HFF-Myc (cell line): ENCODE measurements around the gene KLK5.

Experiments used
- DNase-seq: peaks from one replicate; pipeline ENCODE4 v3.0.0-alpha.2; 2011; ENCODE audit warnings: low read depth; ENCODE audit errors: extremely low read depth
- H3K4me3 ChIP-seq: replicated peaks from 2 replicates; pipeline ENCODE4 v1.5.1; 2011; ENCODE audit warnings: low read depth, mild to moderate bottlenecking, control low read depth, low read length
- TF ChIP-seq, protein P1 (sequence below): IDR thresholded peaks from 2 replicates; pipeline ENCODE4 v1.5.1; 2012; ENCODE audit warnings: mild to moderate bottlenecking, low read depth, low read length, control low read depth; ENCODE audit errors: missing control alignments

KLK5 gene

DNA sequence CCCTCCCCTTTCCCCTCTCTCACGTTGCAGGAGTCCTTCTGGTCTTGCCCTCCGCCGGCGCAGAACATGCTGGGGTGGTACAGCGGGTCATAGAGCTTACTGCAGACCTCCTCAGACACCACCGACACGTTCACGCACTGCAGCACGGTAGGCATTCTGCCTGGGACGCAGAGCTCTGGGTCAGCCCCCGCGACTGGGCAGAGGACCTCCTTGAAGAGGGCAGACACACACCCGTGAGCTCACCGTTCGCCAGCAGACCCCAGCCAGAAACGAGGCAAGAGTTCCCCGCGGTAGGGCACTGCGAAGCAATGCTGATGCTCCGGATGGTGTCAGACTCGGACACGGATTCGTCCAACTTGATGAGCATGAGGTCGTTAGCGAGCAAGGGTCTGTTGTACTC, 44.5 kb downstream of the KLK5 start:
- TF ChIP-seq, protein P1, sequence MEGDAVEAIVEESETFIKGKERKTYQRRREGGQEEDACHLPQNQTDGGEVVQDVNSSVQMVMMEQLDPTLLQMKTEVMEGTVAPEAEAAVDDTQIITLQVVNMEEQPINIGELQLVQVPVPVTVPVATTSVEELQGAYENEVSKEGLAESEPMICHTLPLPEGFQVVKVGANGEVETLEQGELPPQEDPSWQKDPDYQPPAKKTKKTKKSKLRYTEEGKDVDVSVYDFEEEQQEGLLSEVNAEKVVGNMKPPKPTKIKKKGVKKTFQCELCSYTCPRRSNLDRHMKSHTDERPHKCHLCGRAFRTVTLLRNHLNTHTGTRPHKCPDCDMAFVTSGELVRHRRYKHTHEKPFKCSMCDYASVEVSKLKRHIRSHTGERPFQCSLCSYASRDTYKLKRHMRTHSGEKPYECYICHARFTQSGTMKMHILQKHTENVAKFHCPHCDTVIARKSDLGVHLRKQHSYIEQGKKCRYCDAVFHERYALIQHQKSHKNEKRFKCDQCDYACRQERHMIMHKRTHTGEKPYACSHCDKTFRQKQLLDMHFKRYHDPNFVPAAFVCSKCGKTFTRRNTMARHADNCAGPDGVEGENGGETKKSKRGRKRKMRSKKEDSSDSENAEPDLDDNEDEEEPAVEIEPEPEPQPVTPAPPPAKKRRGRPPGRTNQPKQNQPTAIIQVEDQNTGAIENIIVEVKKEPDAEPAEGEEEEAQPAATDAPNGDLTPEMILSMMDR: no peak
- no peak overlapping the region for H3K4me3 ChIP-seq
- DNase-seq: no peak

DNA sequence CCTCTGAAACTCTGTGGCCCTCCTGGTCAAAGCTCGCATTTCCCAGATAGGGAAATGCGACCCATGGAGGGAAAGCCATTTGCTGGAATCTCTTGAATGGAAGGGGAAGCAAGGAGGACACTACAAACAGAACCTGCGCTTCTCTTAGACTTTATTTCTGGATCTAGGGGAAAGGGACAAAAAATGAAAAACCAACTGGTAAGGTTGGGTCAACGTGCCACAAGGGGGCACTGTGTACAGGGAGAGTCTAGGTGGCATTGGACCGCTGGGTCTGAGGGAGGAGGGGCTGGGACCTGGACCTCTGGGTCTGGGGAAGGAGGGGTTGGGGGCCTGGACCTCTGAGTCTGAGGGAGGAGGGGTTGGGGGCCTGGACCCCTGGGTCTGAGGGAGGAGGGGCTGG, 46.6 kb downstream of the KLK5 start:
- no peak overlapping the region for H3K4me3 ChIP-seq
- DNase-seq: no peak
- TF ChIP-seq, protein P1: peak; percentile 53

DNA sequence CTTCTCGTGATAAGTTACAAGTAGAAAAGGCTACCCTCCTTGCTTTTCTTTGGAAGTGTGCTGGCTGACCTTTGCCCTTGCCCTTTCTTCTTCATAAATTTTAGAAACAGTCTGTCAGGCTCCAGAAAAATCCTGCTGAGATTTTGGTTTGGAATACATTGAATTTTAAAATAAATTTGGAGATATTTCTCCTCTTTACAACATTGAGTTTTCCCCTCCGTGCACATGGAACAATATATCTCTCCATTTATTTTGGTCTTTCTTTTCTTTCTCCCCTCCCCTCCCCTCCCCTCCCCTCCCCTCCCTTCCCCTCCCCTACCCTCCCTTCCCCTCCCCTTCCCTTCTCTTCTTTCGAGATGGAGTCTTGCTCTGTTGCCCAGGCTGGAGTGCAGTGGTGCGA, 50.2 kb downstream of the KLK5 start:
- no peak for DNase-seq
- TF ChIP-seq, protein P1: no peak
- H3K4me3 ChIP-seq: no peak overlapping the region

DNA sequence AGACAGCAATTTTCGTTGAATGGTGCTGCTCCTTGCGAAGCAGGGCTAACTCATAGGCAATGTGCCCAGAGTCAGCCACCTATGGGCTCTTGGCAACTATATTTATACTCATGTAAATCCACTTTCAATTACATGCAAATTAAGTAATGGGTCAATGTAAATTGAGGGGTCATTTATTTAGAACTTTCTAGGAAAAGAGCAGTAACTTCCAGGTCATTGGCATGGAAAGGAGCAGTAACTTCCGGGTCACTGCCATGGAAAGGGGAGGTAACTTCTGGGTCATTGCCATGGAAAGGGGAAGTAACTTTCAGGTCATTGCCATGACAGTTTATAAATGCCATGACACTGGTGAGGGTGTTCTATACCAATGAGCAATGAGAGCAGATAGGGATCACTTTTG, 53.3 kb downstream of the KLK5 start:
- DNase-seq: no peak
- no peak overlapping the region for H3K4me3 ChIP-seq
- TF ChIP-seq, protein P1: no peak

DNA sequence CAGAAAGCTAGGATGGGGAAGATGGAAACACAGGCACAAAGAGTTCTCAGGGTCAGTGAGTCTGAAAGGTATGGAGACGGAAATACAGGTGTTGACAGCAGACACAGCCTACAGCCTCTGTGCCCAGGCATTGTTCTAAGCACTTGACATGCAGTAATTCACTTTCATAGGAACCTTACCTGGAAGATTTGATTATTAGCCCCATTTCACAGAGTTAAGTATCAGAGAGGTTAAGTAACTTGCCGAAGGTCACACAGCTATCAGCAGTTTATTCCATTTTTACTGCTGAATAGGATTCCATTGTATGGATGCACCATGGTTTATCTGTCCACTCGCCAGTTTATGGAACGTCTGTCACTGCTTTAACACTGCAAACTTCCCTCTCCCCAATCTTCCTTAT, 54.8 kb downstream of the KLK5 start:
- no peak for DNase-seq

DNA sequence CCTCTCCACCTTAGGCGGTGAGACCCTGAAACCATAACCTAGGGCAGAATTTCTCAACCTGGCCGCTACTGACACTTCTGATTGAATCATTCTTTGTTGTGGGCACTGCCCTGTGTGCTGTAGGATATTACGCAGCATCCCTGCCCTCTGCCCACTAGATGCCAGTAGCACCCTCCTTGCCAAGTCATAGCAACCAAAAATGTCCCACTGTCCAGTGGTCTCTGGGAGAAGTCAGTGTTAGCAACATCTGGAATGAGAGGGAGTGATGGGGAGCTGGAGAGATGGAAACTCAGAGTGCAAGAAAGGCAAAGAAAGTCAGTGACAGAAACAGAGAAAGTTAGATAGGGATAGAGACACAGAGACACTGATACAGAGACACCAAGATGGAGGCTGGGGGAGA, 55.2 kb downstream of the KLK5 start:
- TF ChIP-seq, protein P1: no peak
- DNase-seq: no peak

More for the DNA sequence above, 54.8 kb downstream of the KLK5 start:
- TF ChIP-seq, protein P1: no peak
- H3K4me3 ChIP-seq: no peak overlapping the region

DNA sequence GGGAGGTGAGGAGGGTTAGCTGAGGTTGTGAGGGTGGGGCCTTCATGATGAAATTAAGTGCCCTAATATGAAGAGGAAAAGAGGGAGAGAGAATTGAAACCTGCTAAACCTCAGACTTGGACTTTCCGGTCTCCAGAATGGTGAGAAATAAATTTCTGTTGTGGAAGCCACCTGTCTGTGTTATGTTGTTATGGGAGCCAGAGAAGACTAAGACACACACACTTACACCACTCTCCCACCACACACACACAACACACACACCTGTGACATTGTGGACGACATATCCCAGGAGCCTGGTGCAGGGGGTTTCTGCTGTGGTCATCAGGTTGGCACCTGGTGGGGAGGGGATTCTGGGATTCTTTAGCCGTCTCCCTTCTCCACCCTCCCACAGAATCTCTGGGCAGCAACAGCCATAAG, 55.6 kb downstream of the KLK5 start:
- no peak for DNase-seq
- TF ChIP-seq, protein P1: no peak
- H3K4me3 ChIP-seq: no peak overlapping the region

More for the DNA sequence above, 55.2 kb downstream of the KLK5 start:
- H3K4me3 ChIP-seq: no peak overlapping the region
